ENCODE results near the gene C17orf75. TPM values are rescaled to one million over a fixed set of nuclear protein-coding genes. Genes with fewer than 3 reads are reported as not detected.
A peak's percentile ranks its signal among the peaks of the same experiment; 100 is the strongest.
"Not testable (repeated sequence)": the region's sequence is repeated elsewhere in the genome, so short reads cannot be mapped to it uniquely, and the experiment has no call there.

Gene C17orf75
- total RNA-seq (2014; rRNA removed; shearing (Covaris generic)) = 46.6 and 49.9 TPM in 2 replicates

GRCh38 chr17:32341857-32342602 lies at the start of gene C17orf75:
C17orf75 (minus strand) TSS chr17:32342173; CDS start chr17:32342139, 34 bp downstream.
- DNase-seq (ENCODE audit: low spot score) = peak; percentile 88

GRCh38 chr17:32388613-32389459 lies 46.9 kb upstream of the C17orf75 start:
- DNase-seq (ENCODE audit: low spot score) = no peak

- not testable (repeated sequence) for DNase-seq (ENCODE audit: low spot score)
These were observed 46.2 kb upstream of the C17orf75 start for GRCh38 chr17:32388128-32388527.

GRCh38 chr17:32386844-32387243 lies 44.9 kb upstream of the C17orf75 start:
- no peak for DNase-seq (ENCODE audit: low spot score)

GRCh38 chr17:32385971-32386370 lies 44.0 kb upstream of the C17orf75 start:
- DNase-seq (ENCODE audit: low spot score) = no peak

GRCh38 chr17:32385121-32385520 lies 43.1 kb upstream of the C17orf75 start:
- no peak for DNase-seq (ENCODE audit: low spot score)

GRCh38 chr17:32383926-32384434 lies 42.0 kb upstream of the C17orf75 start:
- no peak for DNase-seq (ENCODE audit: low spot score)

GRCh38 chr17:32382526-32383223 lies 40.7 kb upstream of the C17orf75 start:
- DNase-seq (ENCODE audit: low spot score) = no peak

- no peak for DNase-seq (ENCODE audit: low spot score)
These were observed 28.5 kb upstream of the C17orf75 start for GRCh38 chr17:32370426-32370825.

- no peak for DNase-seq (ENCODE audit: low spot score)
These were observed 19.3 kb upstream of the C17orf75 start for GRCh38 chr17:32361270-32361669.

- no peak for DNase-seq (ENCODE audit: low spot score)
These were observed 15.6 kb upstream of the C17orf75 start for GRCh38 chr17:32357615-32358014.

GRCh38 chr17:32356750-32357149 lies 14.8 kb upstream of the C17orf75 start:
- no peak for DNase-seq (ENCODE audit: low spot score)

GRCh38 chr17:32356378-32356743 lies 14.4 kb upstream of the C17orf75 start:
- no peak for DNase-seq (ENCODE audit: low spot score)

- no peak for DNase-seq (ENCODE audit: low spot score)
These were observed 13.8 kb upstream of the C17orf75 start for GRCh38 chr17:32355649-32356377.

GRCh38 chr17:32352734-32353133 lies 10.8 kb upstream of the C17orf75 start:
- not testable (repeated sequence) for DNase-seq (ENCODE audit: low spot score)

GRCh38 chr17:32350666-32351418 lies 8.9 kb upstream of the C17orf75 start:
- peak; percentile 80 for DNase-seq (ENCODE audit: low spot score)

GRCh38 chr17:32349854-32350665 lies 8.1 kb upstream of the C17orf75 start, which contains the start of gene ZNF207:
ZNF207 (plus strand) TSS chr17:32350157; CDS start chr17:32350286, 129 bp downstream.
- DNase-seq (ENCODE audit: low spot score) = peak; percentile 99

GRCh38 chr17:32349503-32349853 lies 7.5 kb upstream of the C17orf75 start:
- DNase-seq (ENCODE audit: low spot score) = no peak

- no peak for DNase-seq (ENCODE audit: low spot score)
These were observed 6.5 kb upstream of the C17orf75 start for GRCh38 chr17:32348483-32348800.

Data from HT-29 (cell line).